Measurements from ENCODE around the gene TTF2.

- TF ChIP-seq POLR2A (IDR thresholded peaks at IDR 0.05) = no peak
- TF ChIP-seq, protein P1, sequence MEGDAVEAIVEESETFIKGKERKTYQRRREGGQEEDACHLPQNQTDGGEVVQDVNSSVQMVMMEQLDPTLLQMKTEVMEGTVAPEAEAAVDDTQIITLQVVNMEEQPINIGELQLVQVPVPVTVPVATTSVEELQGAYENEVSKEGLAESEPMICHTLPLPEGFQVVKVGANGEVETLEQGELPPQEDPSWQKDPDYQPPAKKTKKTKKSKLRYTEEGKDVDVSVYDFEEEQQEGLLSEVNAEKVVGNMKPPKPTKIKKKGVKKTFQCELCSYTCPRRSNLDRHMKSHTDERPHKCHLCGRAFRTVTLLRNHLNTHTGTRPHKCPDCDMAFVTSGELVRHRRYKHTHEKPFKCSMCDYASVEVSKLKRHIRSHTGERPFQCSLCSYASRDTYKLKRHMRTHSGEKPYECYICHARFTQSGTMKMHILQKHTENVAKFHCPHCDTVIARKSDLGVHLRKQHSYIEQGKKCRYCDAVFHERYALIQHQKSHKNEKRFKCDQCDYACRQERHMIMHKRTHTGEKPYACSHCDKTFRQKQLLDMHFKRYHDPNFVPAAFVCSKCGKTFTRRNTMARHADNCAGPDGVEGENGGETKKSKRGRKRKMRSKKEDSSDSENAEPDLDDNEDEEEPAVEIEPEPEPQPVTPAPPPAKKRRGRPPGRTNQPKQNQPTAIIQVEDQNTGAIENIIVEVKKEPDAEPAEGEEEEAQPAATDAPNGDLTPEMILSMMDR (IDR thresholded peaks at IDR 0.05 in 4 of 5, conservative IDR thresholded peaks at IDR 0.05 in 1 of 5) = no peak
Observed at GRCh38 chr1:117094841-117095604, 34.9 kb downstream of the TTF2 start.
